Parathyroid adenoma (tissue), 2 donors: ENCODE results near the gene OPHN1.

ENCODE experiments used
- H2AFZ ChIP-seq: fragments of 300-600 bp; sonication (generic); one replicate; pipeline ENCODE4 v1.7.0; 2017; ENCODE audit warnings: antibody characterized with exemption, mild to moderate bottlenecking
- H3K27ac ChIP-seq: fragments of 300-600 bp; sonication (generic); one replicate; pipeline ENCODE4 v1.7.0; 2017
- H3K27me3 ChIP-seq: fragments of 300-600 bp; sonication (generic); one replicate; pipeline ENCODE4 v1.7.0; 2017; ENCODE audit warnings: low read length; ENCODE audit not compliant: control insufficient read depth, insufficient read depth
- H3K36me3 ChIP-seq: fragments of 300-600 bp; sonication (generic); one replicate; pipeline ENCODE4 v1.7.0; 2017; ENCODE audit warnings: low read length; ENCODE audit not compliant: control insufficient read depth, insufficient read depth
- H3K4me1 ChIP-seq: fragments of 300-600 bp; sonication (generic); one replicate; pipeline ENCODE4 v1.7.0; 2017; ENCODE audit warnings: control low read depth
- H3K4me2 ChIP-seq: fragments of 300-600 bp; sonication (generic); one replicate; pipeline ENCODE4 v1.7.0; 2017; ENCODE audit warnings: low read length
- H3K4me3 ChIP-seq: fragments of 300-600 bp; sonication (generic); one replicate; pipeline ENCODE4 v1.7.0; 2017; ENCODE audit warnings: low read depth, low read length
- H3K79me2 ChIP-seq: fragments of 300-600 bp; sonication (generic); one replicate; pipeline ENCODE4 v1.7.0; 2017; ENCODE audit warnings: control low read depth
- H3K9ac ChIP-seq: fragments of 300-600 bp; sonication (generic); one replicate; pipeline ENCODE4 v1.7.0; 2017; ENCODE audit warnings: mild to moderate bottlenecking
- H3K9me3 ChIP-seq: fragments of 300-600 bp; sonication (generic); one replicate; pipeline ENCODE4 v1.7.0; 2017; ENCODE audit warnings: low read length; ENCODE audit not compliant: control insufficient read depth
- TF ChIP-seq, protein P1 (sequence below): fragments of 300-600 bp; sonication (generic); IDR thresholded peaks from one replicate; pipeline ENCODE4 v1.7.0; 2017; ENCODE audit warnings: antibody characterized with exemption, mild to moderate bottlenecking
- donor health status: primary hyperparathyroidism.

OPHN1 gene

GRCh38 chrX:68287419-68287818, 145.9 kb downstream of the OPHN1 start:
- no peaks in the 10 kb centered on the region for H3K79me2 ChIP-seq
- H3K36me3 ChIP-seq = no peaks in the 10 kb centered on the region
- no peak overlapping the region for H3K9ac ChIP-seq
- TF ChIP-seq, protein P1, sequence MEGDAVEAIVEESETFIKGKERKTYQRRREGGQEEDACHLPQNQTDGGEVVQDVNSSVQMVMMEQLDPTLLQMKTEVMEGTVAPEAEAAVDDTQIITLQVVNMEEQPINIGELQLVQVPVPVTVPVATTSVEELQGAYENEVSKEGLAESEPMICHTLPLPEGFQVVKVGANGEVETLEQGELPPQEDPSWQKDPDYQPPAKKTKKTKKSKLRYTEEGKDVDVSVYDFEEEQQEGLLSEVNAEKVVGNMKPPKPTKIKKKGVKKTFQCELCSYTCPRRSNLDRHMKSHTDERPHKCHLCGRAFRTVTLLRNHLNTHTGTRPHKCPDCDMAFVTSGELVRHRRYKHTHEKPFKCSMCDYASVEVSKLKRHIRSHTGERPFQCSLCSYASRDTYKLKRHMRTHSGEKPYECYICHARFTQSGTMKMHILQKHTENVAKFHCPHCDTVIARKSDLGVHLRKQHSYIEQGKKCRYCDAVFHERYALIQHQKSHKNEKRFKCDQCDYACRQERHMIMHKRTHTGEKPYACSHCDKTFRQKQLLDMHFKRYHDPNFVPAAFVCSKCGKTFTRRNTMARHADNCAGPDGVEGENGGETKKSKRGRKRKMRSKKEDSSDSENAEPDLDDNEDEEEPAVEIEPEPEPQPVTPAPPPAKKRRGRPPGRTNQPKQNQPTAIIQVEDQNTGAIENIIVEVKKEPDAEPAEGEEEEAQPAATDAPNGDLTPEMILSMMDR = no peak
- no peaks in the 10 kb centered on the region for H3K4me1 ChIP-seq
- no peaks in the 10 kb centered on the region for H3K27me3 ChIP-seq
- no peak overlapping the region for H3K4me2 ChIP-seq
- H2AFZ ChIP-seq = no peak overlapping the region
- H3K27ac ChIP-seq = no peak overlapping the region
- H3K4me3 ChIP-seq = no peak overlapping the region
- H3K9me3 ChIP-seq = no peaks in the 10 kb centered on the region

DNA sequence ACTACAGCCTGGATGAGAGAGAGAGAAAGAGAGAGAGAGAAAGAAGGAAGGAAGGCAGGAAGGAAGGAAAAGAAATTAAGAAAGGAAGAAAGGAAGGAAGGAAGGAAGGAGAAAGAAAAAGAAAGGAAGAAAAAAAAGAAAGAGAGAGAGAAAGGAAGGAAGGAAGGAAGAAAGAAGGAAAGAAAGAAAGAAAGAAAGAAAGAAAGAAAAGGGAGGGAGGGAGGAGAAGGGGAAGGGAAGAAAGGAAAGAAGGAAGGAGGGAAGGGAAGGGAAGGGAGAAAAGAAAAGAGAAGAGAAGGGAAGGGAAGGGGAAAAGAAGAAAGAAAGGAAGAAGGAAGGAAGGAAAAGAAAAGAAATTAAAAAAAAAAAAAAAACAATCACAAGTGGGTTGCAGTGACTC, 146.3 kb downstream of the OPHN1 start:
- Histone ChIP-seq H3K79me2 (no peaks in the 10 kb centered on the region), H3K27ac (no peak overlapping the region), H3K4me1 (no peaks in the 10 kb centered on the region), H3K9me3 (no peaks in the 10 kb centered on the region), H3K36me3 (no peaks in the 10 kb centered on the region), H2AFZ (no peak overlapping the region), H3K27me3 (no peaks in the 10 kb centered on the region), H3K4me2 (no peak overlapping the region), H3K9ac (no peak overlapping the region), H3K4me3 (no peak overlapping the region)
- TF ChIP-seq, protein P1 = no peak

DNA sequence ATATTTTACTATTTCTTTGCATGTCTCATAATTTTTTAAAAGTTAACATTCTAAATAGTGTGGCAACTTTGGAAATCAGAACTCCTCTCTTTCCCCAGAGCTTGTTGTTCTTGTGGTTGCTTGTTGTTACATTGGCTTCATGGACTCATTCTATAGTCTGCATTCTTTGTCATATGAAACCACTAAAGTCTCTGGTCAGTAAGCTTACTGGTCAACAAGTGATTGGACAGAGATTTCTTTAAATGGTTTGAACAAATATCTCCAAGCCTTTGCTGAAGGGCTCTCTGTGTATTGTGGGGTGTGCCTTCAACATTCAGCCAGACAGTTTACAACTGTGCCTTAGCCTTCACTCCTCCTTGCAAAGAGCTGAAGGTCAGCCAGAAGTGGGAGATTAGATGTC, 147.2 kb downstream of the OPHN1 start:
- Histone ChIP-seq H3K9ac (no peak overlapping the region), H3K36me3 (no peaks in the 10 kb centered on the region), H3K27ac (no peak overlapping the region), H3K4me1 (no peaks in the 10 kb centered on the region), H3K9me3 (no peaks in the 10 kb centered on the region), H3K4me3 (no peak overlapping the region), H3K27me3 (no peaks in the 10 kb centered on the region), H2AFZ (no peak overlapping the region), H3K4me2 (no peak overlapping the region), H3K79me2 (no peaks in the 10 kb centered on the region)
- TF ChIP-seq, protein P1 = no peak

DNA sequence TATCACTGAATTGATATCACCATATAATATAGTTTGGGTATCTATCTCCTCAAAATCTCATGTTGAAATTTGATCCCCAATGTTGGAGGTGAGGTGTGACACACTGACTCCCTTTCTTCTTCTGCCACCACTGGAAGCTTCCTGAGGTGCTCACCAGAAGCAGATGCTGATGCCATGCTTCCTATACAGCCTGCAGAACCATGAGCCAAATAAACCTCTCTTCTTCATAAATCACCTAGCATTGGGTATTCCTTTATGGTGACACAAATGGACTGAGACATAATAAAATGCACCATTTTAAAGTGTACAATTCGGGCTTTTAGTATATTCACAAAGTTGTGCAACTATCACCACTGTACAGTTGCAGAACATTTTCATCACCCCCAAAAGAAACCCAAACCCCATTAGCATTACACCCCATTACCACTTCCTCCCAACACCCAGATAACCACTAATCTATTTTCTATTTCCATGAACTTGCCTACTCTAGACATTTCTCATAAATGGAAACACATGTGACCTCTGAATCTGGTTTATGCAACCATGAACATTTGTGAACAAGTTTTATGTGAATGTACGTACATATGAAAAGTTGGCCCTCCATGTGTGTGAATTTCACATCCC, 148.9 kb downstream of the OPHN1 start:
- H3K9ac ChIP-seq = no peak overlapping the region
- no peaks in the 10 kb centered on the region for H3K36me3 ChIP-seq
- H3K4me3 ChIP-seq = no peak overlapping the region

More for the DNA sequence above, 148.9 kb downstream of the OPHN1 start:
- Histone ChIP-seq H3K9me3 (no peaks in the 10 kb centered on the region), H3K4me1 (no peaks in the 10 kb centered on the region), H3K4me2 (no peak overlapping the region), H3K27ac (no peak overlapping the region), H3K27me3 (no peaks in the 10 kb centered on the region), H2AFZ (no peak overlapping the region), H3K79me2 (no peaks in the 10 kb centered on the region)
- TF ChIP-seq, protein P1 = no peak
